ENCODE results near the gene AKAP11. TPM values are rescaled to one million over a fixed set of nuclear protein-coding genes. Genes with fewer than 3 reads are reported as not detected.

AKAP11 gene
- total RNA-seq, 2 experiments from 2014 or later = 40.2 to 42.0 TPM

GRCh38 chr13:42364613-42365000, 92.7 kb downstream of the AKAP11 start:
- ChIA-PET POLR2A (no interaction called here), CTCF (interaction anchor here (1.0 kb wide), 2 partner anchors 23 to 944 kb away, joined by 3 read pairs; no protein-coding TSS in a partner anchor)

GRCh38 chr13:42367831-42368230, 95.9 kb downstream of the AKAP11 start:
- POLR2A ChIA-PET = interaction anchor here (1.0 kb wide), 1 partner anchor 8 kb away, joined by 3 read pairs; no protein-coding TSS in a partner anchor
- CTCF ChIA-PET = no interaction called here

GRCh38 chr13:42369071-42369797, 97.3 kb downstream of the AKAP11 start:
- CTCF ChIA-PET = interaction anchor here (1.4 kb wide), 1 partner anchor 128 kb away, joined by 3 read pairs; no protein-coding TSS in a partner anchor
- POLR2A ChIA-PET = interaction anchor here (0.6 to 1.2 kb wide), 3 partner anchors 26 to 51 kb away, joined by 3 read pairs; no protein-coding TSS in a partner anchor

DNA sequence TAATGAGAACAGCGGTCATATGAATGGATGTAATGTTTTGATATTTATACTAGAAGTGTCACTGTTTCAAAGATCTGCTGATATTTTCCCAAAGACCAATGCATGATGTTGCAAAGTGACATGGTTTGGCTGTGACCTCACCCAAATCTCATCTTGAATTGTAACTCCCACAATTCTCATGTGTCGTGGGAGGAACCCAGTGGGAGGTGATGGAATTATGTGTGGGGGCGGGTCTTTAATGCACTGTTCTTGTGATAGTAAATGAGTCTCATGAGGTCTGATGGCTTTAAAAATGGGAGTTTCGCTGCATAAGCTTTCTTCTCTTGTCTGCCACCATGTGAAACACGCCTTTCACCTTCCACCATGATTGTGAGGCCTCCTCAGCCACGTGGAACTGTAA, 98.3 kb downstream of the AKAP11 start:
- CTCF ChIA-PET = interaction anchor here (1.1 to 1.4 kb wide), 2 partner anchors 10 to 127 kb away, joined by 3 read pairs; no protein-coding TSS in a partner anchor
- POLR2A ChIA-PET = interaction anchor here (1.2 kb wide), 1 partner anchor 25 kb away, joined by 3 read pairs; no protein-coding TSS in a partner anchor

Other genes starting within 250 kb of the AKAP11 start
- gene DGKH, start 223.5 kb upstream of the AKAP11 start, total RNA-seq = 10 to 100 TPM; 11.7 to 12.7 TPM